AG04449 (cell line): ENCODE data around the gene TPGS1.

Experiments
- CTCF ChIA-PET: fragments of 350-600 bp; formaldehyde crosslinking; extraction: SDS; loops from one replicate; lab custom pipeline; 2021; ENCODE audit warnings: antibody characterized with exemption; lab: Yijun Ruan, JAX
- POLR2A ChIA-PET: fragments of 400-600, 350-600 bp; formaldehyde crosslinking; extraction: SDS; loops from one replicate; lab custom pipeline; 2020; ENCODE audit warnings: antibody characterized with exemption, inconsistent platforms; lab: Yijun Ruan, JAX
- DNase-seq: peaks from one replicate; pipeline ENCODE4 v3.0.0-alpha.2; 2010; ENCODE audit warnings: low read depth, low spot score
- H3K4me3 ChIP-seq: 2 replicates; pipeline ENCODE4 v1.5.1; 2011; ENCODE audit warnings: low read depth, mild to moderate bottlenecking, control low read depth, low read length
- CTCF ChIP-seq: IDR thresholded peaks from one replicate; pipeline ENCODE4 v1.5.1; 2011; ENCODE audit warnings: mild to moderate bottlenecking, moderate library complexity, low read length, control low read depth, inconsistent platforms; ENCODE audit not compliant: insufficient read depth; ENCODE audit errors: missing control alignments

TPGS1 gene

GRCh38 chr19:498511-498891, 8.8 kb upstream of the TPGS1 start:
- no peak overlapping the region for H3K4me3 ChIP-seq
- DNase-seq, result no peak
- ChIA-PET CTCF (interaction anchor here (1.8 to 1.9 kb wide), 2 partner anchors 8 to 13 kb away, joined by 8 to 22 read pairs; no protein-coding TSS in a partner anchor), POLR2A (no interaction called here)
- no peak for TF ChIP-seq CTCF

- CTCF ChIA-PET, result interaction anchor here (1.9 kb wide), 1 partner anchor 7 kb away, joined by 22 read pairs; no protein-coding TSS in a partner anchor
These were observed 8.2 kb upstream of the TPGS1 start for GRCh38 chr19:498977-499623.

GRCh38 chr19:501646-502045, 5.7 kb upstream of the TPGS1 start:
- DNase-seq, result no peak
- ChIA-PET POLR2A (no interaction called here), CTCF (no interaction called here)
- H3K4me3 ChIP-seq, result no peak overlapping the region
- no peak for TF ChIP-seq CTCF

More at GRCh38 chr19:498977-499623, 8.2 kb upstream of the TPGS1 start:
- no peak for DNase-seq
- no peak for TF ChIP-seq CTCF
- POLR2A ChIA-PET, result no interaction called here
- H3K4me3 ChIP-seq, result no peak overlapping the region

GRCh38 chr19:504616-505015, 2.7 kb upstream of the TPGS1 start:
- no peak overlapping the region for H3K4me3 ChIP-seq
- no peak for DNase-seq
- CTCF ChIA-PET, result interaction anchor here (0.6 to 5.6 kb wide), 4 partner anchors 11 to 1933 kb away, joined by 3 to 88 read pairs (median 3); partner anchors contain the start of gene MADCAM1
- POLR2A ChIA-PET, result no interaction called here
- TF ChIP-seq CTCF, result no peak

GRCh38 chr19:506404-507285, 652 bp upstream of the TPGS1 start:
- ChIA-PET POLR2A (interaction anchor here (0.7 to 1.3 kb wide), 2 partner anchors 16 to 18 kb away, joined by 3 to 12 read pairs; no protein-coding TSS in a partner anchor), CTCF (interaction anchor here (0.9 to 5.6 kb wide), 25 partner anchors 9 to 239 kb away, joined by 3 to 88 read pairs (median 5); partner anchors contain the start of genes CDC34 and MADCAM1)
- peak; percentile 100 for TF ChIP-seq CTCF
- peak overlapping the region; percentile 95 for H3K4me3 ChIP-seq
- peak; percentile 100 for DNase-seq
